ENCODE data around the gene CTIF. TPM values are rescaled to one million over a fixed set of nuclear protein-coding genes. Genes with fewer than 3 reads are reported as not detected.

CTIF gene
- total and polyA plus RNA-seq, 4 experiments from 2014 or later, result 5.2 to 6.5 TPM; not detected in 2

DNA sequence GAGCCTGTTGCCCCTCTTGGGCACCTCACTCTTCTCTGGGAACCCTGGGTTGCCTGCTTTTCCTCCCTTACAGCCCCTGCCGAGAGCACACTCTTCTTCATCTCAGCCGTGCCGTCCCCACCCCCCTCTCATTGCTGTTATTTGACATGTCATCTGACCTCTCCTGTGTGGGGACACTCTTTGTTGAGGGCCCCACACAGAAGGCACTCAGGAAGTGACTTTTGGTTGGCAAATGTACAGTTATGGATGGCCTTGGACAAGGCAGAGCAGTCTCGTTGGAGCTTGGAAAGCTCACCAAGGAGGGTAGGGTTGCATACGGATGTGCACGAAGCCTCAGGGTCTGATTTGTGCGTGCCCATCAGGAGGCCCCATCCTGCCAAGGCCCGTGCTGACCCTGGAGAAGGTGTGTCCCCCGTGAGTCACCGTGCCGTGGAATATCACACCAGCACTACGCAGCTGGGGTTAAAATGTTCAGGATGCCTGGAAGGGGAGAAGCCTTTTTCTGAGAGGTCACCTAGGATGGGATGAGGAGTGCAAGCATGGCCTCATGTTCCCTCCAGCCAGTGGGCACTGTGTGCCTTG lies 93.9 kb downstream of the CTIF start:
- H3K4me3 Mint-ChIP-seq, result no peak overlapping the region
- intact Hi-C loops (cut with micrococcal nuclease), result no loop called here
- Histone ChIP-seq H3K27ac (ENCODE audit: low read depth, low read length) (no peak overlapping the region), H3K4me3 (ENCODE audit: low read length in 2 of 2) (no peak overlapping the region), H3K4me1 (ENCODE audit: insufficient read depth, low read length) (no peaks in the 10 kb centered on the region), H3K27me3 (ENCODE audit: insufficient read depth, low read length) (no peaks in the 10 kb centered on the region), H3K36me3 (ENCODE audit: insufficient read depth, low read length) (no peaks in the 10 kb centered on the region), H3K9me3 (ENCODE audit: control insufficient read depth in 1 of 2, low read length in 2 of 2) (no peaks in the 10 kb centered on the region)
- H3K36me3 Mint-ChIP-seq, result no peaks in the 10 kb centered on the region
- H3K27me3 Mint-ChIP-seq, result peaks cover 0 to 2% of the 10 kb centered on the region in 2 donors
- no peak for DNase-seq
- H3K9me3 Mint-ChIP-seq, result no peaks in the 10 kb centered on the region
- ChIA-PET CTCF (ENCODE audit: partially characterized antibody) (no interaction called here), POLR2A (ENCODE audit: partially characterized antibody) (no interaction called here)
- no peaks in the 10 kb centered on the region for H3K4me1 Mint-ChIP-seq
- H3K27ac Mint-ChIP-seq, result no peak overlapping the region

DNA sequence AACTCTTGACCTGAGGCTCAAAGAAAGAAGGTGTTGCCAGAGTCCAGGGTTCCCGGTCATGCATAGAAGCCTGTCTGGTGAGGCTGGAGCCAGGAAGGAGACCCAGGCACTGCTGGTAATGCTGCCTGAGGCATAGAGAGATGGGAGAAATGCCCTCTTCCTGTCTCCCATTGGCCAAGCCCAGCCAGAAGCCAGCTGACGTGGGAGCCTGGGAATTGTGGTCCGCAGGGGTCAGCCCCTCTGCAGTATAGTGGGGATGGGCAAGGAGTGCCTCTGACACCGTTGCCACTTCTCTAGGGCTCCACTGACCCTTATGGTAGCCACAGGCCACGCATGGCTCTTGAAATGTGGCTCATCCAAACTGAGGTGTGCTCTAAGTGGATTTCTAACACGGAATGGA lies 95.7 kb downstream of the CTIF start:
- no peak for DNase-seq
- Mint-ChIP-seq H3K4me1 (no peaks in the 10 kb centered on the region), H3K36me3 (no peaks in the 10 kb centered on the region), H3K9me3 (no peaks in the 10 kb centered on the region), H3K4me3 (no peak overlapping the region), H3K27ac (no peak overlapping the region), H3K27me3 (peaks cover 2 to 3% of the 10 kb centered on the region in 2 donors)
- Histone ChIP-seq H3K36me3 (ENCODE audit: insufficient read depth, low read length) (no peaks in the 10 kb centered on the region), H3K4me1 (ENCODE audit: insufficient read depth, low read length) (no peaks in the 10 kb centered on the region), H3K9me3 (ENCODE audit: control insufficient read depth in 1 of 2, low read length in 2 of 2) (no peaks in the 10 kb centered on the region), H3K27ac (ENCODE audit: low read depth, low read length) (no peak overlapping the region), H3K27me3 (ENCODE audit: insufficient read depth, low read length) (no peaks in the 10 kb centered on the region), H3K4me3 (ENCODE audit: low read length in 2 of 2) (no peak overlapping the region)
- ChIA-PET POLR2A (ENCODE audit: partially characterized antibody) (no interaction called here), CTCF (ENCODE audit: partially characterized antibody) (no interaction called here)
- intact Hi-C loops (cut with micrococcal nuclease), result no loop called here

DNA sequence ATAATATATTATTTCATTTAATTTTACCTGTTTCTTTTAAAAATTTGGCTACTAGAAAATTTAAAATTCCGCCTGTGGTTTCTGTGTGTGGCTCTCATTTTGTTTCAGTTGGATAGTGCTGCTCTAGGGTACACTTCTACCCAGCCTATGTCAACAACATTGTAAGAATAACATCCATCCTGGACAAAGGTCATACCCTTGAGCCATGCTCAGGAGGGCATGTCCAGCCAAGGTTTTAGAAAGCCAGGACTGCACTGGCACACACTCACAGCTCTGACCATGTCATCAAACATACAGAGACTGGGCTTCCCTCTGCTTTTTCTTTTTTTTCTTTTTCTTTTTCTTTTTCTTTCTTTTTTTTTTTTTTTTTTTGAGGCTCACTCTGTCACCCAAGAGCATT lies 96.1 kb downstream of the CTIF start:
- no peaks in the 10 kb centered on the region for H3K27me3 ChIP-seq (ENCODE audit: insufficient read depth, low read length)
- ChIA-PET POLR2A (ENCODE audit: partially characterized antibody) (no interaction called here), CTCF (ENCODE audit: partially characterized antibody) (no interaction called here)
- no peaks in the 10 kb centered on the region for H3K9me3 ChIP-seq (ENCODE audit: control insufficient read depth in 1 of 2, low read length in 2 of 2)
- no peaks in the 10 kb centered on the region for H3K36me3 ChIP-seq (ENCODE audit: insufficient read depth, low read length)
- H3K4me1 Mint-ChIP-seq, result no peaks in the 10 kb centered on the region
- H3K9me3 Mint-ChIP-seq, result no peaks in the 10 kb centered on the region
- intact Hi-C loops (cut with micrococcal nuclease), result no loop called here
- H3K4me3 Mint-ChIP-seq, result no peak overlapping the region
- peaks cover 2 to 3% of the 10 kb centered on the region in 2 donors for H3K27me3 Mint-ChIP-seq
- no peak overlapping the region for H3K27ac Mint-ChIP-seq
- H3K4me3 ChIP-seq (ENCODE audit: low read length in 2 of 2), result no peak overlapping the region
- no peak overlapping the region for H3K27ac ChIP-seq (ENCODE audit: low read depth, low read length)
- no peak for DNase-seq
- H3K4me1 ChIP-seq (ENCODE audit: insufficient read depth, low read length), result no peaks in the 10 kb centered on the region
- H3K36me3 Mint-ChIP-seq, result no peaks in the 10 kb centered on the region

DNA sequence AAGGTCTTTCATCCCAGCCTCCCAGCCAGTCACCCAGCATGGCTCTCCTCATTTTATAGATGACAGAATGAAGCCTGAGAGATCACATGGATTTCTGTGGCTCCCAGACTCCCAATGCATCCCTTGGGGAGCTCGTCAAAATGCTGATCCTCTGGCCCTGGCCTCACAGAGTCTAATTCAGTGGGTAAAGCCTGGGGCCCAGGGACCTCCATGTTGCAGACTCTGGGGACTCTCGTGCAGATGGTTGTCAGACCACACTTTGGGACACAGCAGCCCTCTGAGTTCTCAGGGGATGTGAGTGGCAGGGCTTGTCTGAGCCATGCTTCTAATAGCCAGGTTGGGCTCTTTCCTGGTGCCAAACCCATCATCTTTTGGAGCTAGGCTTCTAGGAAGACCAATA lies 97.0 kb downstream of the CTIF start:
- CTCF ChIA-PET (ENCODE audit: partially characterized antibody), result no interaction called here
- no peak overlapping the region for H3K27ac ChIP-seq (ENCODE audit: low read depth, low read length)
- no peaks in the 10 kb centered on the region for H3K9me3 Mint-ChIP-seq
- H3K4me3 ChIP-seq (ENCODE audit: low read length in 2 of 2), result no peak overlapping the region
- POLR2A ChIA-PET (ENCODE audit: partially characterized antibody), result no interaction called here
- H3K27me3 ChIP-seq (ENCODE audit: insufficient read depth, low read length), result no peaks in the 10 kb centered on the region
- no peak for DNase-seq
- no peaks in the 10 kb centered on the region for H3K9me3 ChIP-seq (ENCODE audit: control insufficient read depth in 1 of 2, low read length in 2 of 2)
- no peaks in the 10 kb centered on the region for H3K36me3 ChIP-seq (ENCODE audit: insufficient read depth, low read length)
- H3K27ac Mint-ChIP-seq, result no peak overlapping the region
- no peaks in the 10 kb centered on the region for H3K4me1 ChIP-seq (ENCODE audit: insufficient read depth, low read length)
- H3K27me3 Mint-ChIP-seq, result peaks cover 2 to 3% of the 10 kb centered on the region in 2 donors
- intact Hi-C loops (cut with micrococcal nuclease), result no loop called here
- no peaks in the 10 kb centered on the region for H3K36me3 Mint-ChIP-seq
- no peak overlapping the region for H3K4me3 Mint-ChIP-seq
- no peaks in the 10 kb centered on the region for H3K4me1 Mint-ChIP-seq

DNA sequence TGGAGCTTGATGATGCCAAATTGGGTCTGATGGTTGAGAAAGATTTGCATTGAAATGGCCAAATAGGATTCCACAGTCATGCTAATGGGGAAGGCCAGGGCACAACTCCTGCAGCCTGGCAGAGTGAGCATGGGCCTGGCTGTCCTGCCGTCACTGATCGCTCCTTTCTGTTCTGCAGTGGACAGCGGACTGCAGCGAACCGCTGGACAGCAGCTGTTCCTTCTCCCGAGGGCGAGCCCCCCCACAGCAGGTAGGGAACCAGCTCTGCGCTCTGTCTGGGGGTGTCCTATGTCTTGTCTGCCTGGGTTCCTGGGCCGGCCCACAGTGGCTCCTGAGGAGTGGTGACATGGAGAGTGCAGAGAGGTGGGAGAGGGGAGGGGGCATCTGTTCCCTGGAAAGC lies 97.6 kb downstream of the CTIF start:
- ChIA-PET POLR2A (ENCODE audit: partially characterized antibody) (no interaction called here), CTCF (ENCODE audit: partially characterized antibody) (no interaction called here)
- H3K9me3 ChIP-seq (ENCODE audit: control insufficient read depth in 1 of 2, low read length in 2 of 2), result no peaks in the 10 kb centered on the region
- Mint-ChIP-seq H3K4me3 (no peak overlapping the region), H3K27ac (no peak overlapping the region), H3K9me3 (no peaks in the 10 kb centered on the region), H3K36me3 (peaks cover 0 to 5% of the 10 kb centered on the region in 2 donors), H3K4me1 (no peaks in the 10 kb centered on the region), H3K27me3 (peaks cover 2 to 3% of the 10 kb centered on the region in 2 donors)
- H3K4me1 ChIP-seq (ENCODE audit: insufficient read depth, low read length), result no peaks in the 10 kb centered on the region
- H3K27me3 ChIP-seq (ENCODE audit: insufficient read depth, low read length), result no peaks in the 10 kb centered on the region
- no peak overlapping the region for H3K4me3 ChIP-seq (ENCODE audit: low read length in 2 of 2)
- H3K36me3 ChIP-seq (ENCODE audit: insufficient read depth, low read length), result no peaks in the 10 kb centered on the region
- DNase-seq, result no peak
- no peak overlapping the region for H3K27ac ChIP-seq (ENCODE audit: low read depth, low read length)
- intact Hi-C loops (cut with micrococcal nuclease), result no loop called here

DNA sequence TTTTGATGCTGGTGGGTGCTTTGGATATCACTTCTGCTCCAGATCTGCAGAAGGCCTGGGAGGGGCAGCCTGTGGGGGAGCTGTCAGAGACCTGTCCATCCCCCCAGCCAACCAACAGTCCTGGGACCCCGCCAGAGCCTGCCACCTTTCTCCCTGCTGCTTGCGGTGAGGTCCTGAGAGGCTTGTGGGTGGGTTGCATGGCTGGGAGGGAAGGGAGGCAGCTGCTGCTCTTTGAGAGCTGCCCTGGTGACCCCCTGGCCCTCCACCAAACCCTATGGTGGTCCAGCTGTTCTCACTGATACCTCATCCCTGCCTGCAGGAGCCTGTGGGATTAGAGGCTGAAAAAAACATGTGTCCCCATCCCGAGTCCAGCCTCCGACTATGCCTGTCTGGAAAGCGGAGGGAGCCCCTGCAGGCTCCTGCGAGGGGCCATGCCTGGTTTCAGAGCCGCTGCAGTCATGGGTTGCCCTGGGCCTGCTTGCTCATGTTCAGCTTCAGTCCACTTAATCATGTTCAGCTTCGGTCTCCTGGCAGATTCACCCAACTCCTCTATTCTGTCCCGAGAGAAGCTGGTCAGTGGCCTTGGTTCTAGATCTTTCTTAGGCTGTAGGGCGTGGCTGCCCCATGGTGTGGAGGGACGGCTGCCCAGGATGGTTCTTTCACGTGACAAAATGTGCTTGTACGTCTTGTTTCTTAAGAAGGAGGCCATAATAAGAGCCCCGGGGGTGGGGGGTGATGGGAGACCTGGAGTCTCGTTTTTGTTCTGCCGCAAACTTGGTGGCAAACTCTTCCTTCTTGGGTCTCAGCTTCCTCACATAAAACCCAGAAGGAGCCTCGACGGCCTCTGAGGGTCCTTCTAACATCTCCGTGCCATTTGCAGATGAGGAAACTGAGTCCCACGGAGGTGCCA lies 98.5 kb downstream of the CTIF start:
- Histone ChIP-seq H3K27ac (ENCODE audit: low read depth, low read length) (no peak overlapping the region), H3K9me3 (ENCODE audit: control insufficient read depth in 1 of 2, low read length in 2 of 2) (no peaks in the 10 kb centered on the region), H3K36me3 (ENCODE audit: insufficient read depth, low read length) (no peaks in the 10 kb centered on the region), H3K4me3 (ENCODE audit: low read length in 2 of 2) (no peak overlapping the region), H3K4me1 (ENCODE audit: insufficient read depth, low read length) (no peaks in the 10 kb centered on the region), H3K27me3 (ENCODE audit: insufficient read depth, low read length) (no peaks in the 10 kb centered on the region)
- Mint-ChIP-seq H3K27me3 (peaks cover 2 to 3% of the 10 kb centered on the region in 2 donors), H3K36me3 (peaks cover 0 to 5% of the 10 kb centered on the region in 2 donors), H3K4me3 (no peak overlapping the region), H3K4me1 (no peaks in the 10 kb centered on the region), H3K27ac (no peak overlapping the region), H3K9me3 (peaks cover 0 to 4% (median under 1%) of the 10 kb centered on the region in 8 donors)
- intact Hi-C loops (cut with micrococcal nuclease), result no loop called here
- DNase-seq, result no peak
- POLR2A ChIA-PET (ENCODE audit: partially characterized antibody), result no interaction called here
- CTCF ChIA-PET (ENCODE audit: partially characterized antibody), result no interaction called here

DNA sequence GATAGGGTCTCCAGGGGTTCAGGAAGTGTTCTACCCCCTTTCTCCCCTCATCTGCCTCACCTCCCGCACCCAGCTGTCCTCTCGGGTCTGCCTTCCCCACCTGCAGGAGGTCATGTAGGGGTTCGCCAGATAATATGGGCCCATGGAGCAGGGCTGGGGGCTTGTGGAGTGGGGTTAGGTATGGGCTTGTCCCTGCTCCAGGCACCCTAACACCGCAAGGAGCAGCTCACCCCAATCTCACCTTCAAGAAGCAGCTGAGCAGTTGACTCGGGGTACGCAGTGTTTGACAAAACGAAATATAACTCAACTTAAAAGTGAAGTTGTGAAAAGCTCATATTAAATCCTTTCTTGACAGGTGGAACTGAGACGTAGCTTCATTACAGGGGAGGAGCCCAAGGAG lies 99.6 kb downstream of the CTIF start:
- no peak overlapping the region for H3K4me3 ChIP-seq (ENCODE audit: low read length in 2 of 2)
- H3K4me1 Mint-ChIP-seq, result no peaks in the 10 kb centered on the region
- no peaks in the 10 kb centered on the region for H3K36me3 ChIP-seq (ENCODE audit: insufficient read depth, low read length)
- H3K27me3 ChIP-seq (ENCODE audit: insufficient read depth, low read length), result no peaks in the 10 kb centered on the region
- DNase-seq, result no peak
- no peak overlapping the region for H3K27ac ChIP-seq (ENCODE audit: low read depth, low read length)
- peaks cover 2 to 3% of the 10 kb centered on the region in 2 donors for H3K27me3 Mint-ChIP-seq
- H3K9me3 Mint-ChIP-seq, result peaks cover 0 to 8% (median 1%) of the 10 kb centered on the region in 8 donors
- peaks cover 0 to 5% of the 10 kb centered on the region in 2 donors for H3K36me3 Mint-ChIP-seq
- no peaks in the 10 kb centered on the region for H3K4me1 ChIP-seq (ENCODE audit: insufficient read depth, low read length)
- intact Hi-C loops (cut with micrococcal nuclease), result no loop called here
- ChIA-PET CTCF (ENCODE audit: partially characterized antibody) (no interaction called here), POLR2A (ENCODE audit: partially characterized antibody) (no interaction called here)
- no peak overlapping the region for H3K27ac Mint-ChIP-seq
- no peaks in the 10 kb centered on the region for H3K9me3 ChIP-seq (ENCODE audit: control insufficient read depth in 1 of 2, low read length in 2 of 2)
- H3K4me3 Mint-ChIP-seq, result no peak overlapping the region

Measured in CD4-positive, alpha-beta memory T cell (primary cell).